Measurements from ENCODE around the gene FBXL7. TPM values are rescaled to one million over a fixed set of nuclear protein-coding genes. Genes with fewer than 3 reads are reported as not detected.

FBXL7 gene
- total RNA-seq (ENCODE audit: low replicate concordance): 12.3 and 14.0 TPM in 2 replicates

GRCh38 chr5:15499528-15500324 lies at the start of gene FBXL7:
FBXL7 (plus strand) TSS chr5:15500180.
- DNase-seq (ENCODE audit: low spot score): peak; percentile 92
- H3F3A ChIP-seq (ENCODE audit: low read depth): peaks cover 14% of the 10 kb centered on the region
- TF ChIP-seq CTCF (IDR thresholded peaks at IDR 0.05): peak; percentile 18
- no peak for TF ChIP-seq EZH2phosphoT487 (IDR thresholded peaks at IDR 0.05)
- peak; percentile 40 for TF ChIP-seq EZH2 (IDR thresholded peaks at IDR 0.05)
- H3K27ac ChIP-seq: no peak within 1 kb of the TSS
- H3K4me3 ChIP-seq: peak within 1 kb of the TSS; percentile 77
- H2AFZ ChIP-seq (replicated peaks): peak within 1 kb of the TSS; percentile 100
- H3K4me2 ChIP-seq: peak within 1 kb of the TSS; percentile 99
- H3K4me3 Mint-ChIP-seq: peak within 1 kb of the TSS; percentile 94
- H3K79me2 ChIP-seq (ENCODE audit: low read depth): peaks cover 41% of the 10 kb centered on the region
- no peaks in the 10 kb centered on the region for H3K9me3 Mint-ChIP-seq
- H3K9ac ChIP-seq: peak within 1 kb of the TSS; percentile 40
- peaks cover 26% of the 10 kb centered on the region for H3K4me1 ChIP-seq
- H3K9me3 ChIP-seq (ENCODE audit: low read depth): no peaks in the 10 kb centered on the region
- H3K27ac Mint-ChIP-seq: peak within 1 kb of the TSS; percentile 90
- H3K27me3 ChIP-seq: peaks cover 7% of the 10 kb centered on the region
- no peaks in the 10 kb centered on the region for H3K36me3 ChIP-seq
- H3K36me3 Mint-ChIP-seq: peaks cover 13% of the 10 kb centered on the region
- peaks cover 34% of the 10 kb centered on the region for H3K4me1 Mint-ChIP-seq
- H4K20me1 ChIP-seq (ENCODE audit: low read depth): peaks cover 19% of the 10 kb centered on the region
- peaks cover 6% of the 10 kb centered on the region for H3K27me3 Mint-ChIP-seq (ENCODE audit: insufficient read depth, low read depth)

GRCh38 chr5:15450473-15450872 lies 49.5 kb upstream of the FBXL7 start:
- H3K27me3 Mint-ChIP-seq (ENCODE audit: insufficient read depth, low read depth): peaks cover 2% of the 10 kb centered on the region
- peaks cover 2% of the 10 kb centered on the region for H3K4me1 Mint-ChIP-seq
- H3K27me3 ChIP-seq: no peaks in the 10 kb centered on the region
- H3K36me3 ChIP-seq: no peaks in the 10 kb centered on the region
- no peak for DNase-seq (ENCODE audit: low spot score)
- no peak overlapping the region for H3K4me3 Mint-ChIP-seq
- no peaks in the 10 kb centered on the region for H3K79me2 ChIP-seq (ENCODE audit: low read depth)
- H3K27ac ChIP-seq: no peak overlapping the region
- H3K36me3 Mint-ChIP-seq: no peaks in the 10 kb centered on the region
- no peak overlapping the region for H3K4me2 ChIP-seq
- no peaks in the 10 kb centered on the region for H3K9me3 ChIP-seq (ENCODE audit: low read depth)
- H3K27ac Mint-ChIP-seq: no peak overlapping the region
- no peak overlapping the region for H2AFZ ChIP-seq (replicated peaks)
- no peak overlapping the region for H3K9ac ChIP-seq
- no peak for TF ChIP-seq CTCF (IDR thresholded peaks at IDR 0.05)
- H3K9me3 Mint-ChIP-seq: peaks cover 4% of the 10 kb centered on the region
- no peaks in the 10 kb centered on the region for H3F3A ChIP-seq (ENCODE audit: low read depth)
- H3K4me1 ChIP-seq: no peaks in the 10 kb centered on the region
- H4K20me1 ChIP-seq (ENCODE audit: low read depth): no peaks in the 10 kb centered on the region
- no peak overlapping the region for H3K4me3 ChIP-seq

GRCh38 chr5:15450949-15451348 lies 49.0 kb upstream of the FBXL7 start:
- Mint-ChIP-seq H3K36me3 (no peaks in the 10 kb centered on the region), H3K4me1 (peaks cover 2% of the 10 kb centered on the region), H3K27me3 (ENCODE audit: insufficient read depth, low read depth) (no peaks in the 10 kb centered on the region), H3K4me3 (no peak overlapping the region), H3K27ac (no peak overlapping the region), H3K9me3 (peaks cover 4% of the 10 kb centered on the region)
- H4K20me1 ChIP-seq (ENCODE audit: low read depth): no peaks in the 10 kb centered on the region
- no peaks in the 10 kb centered on the region for H3K36me3 ChIP-seq
- no peak overlapping the region for H3K27ac ChIP-seq
- no peak overlapping the region for H3K4me3 ChIP-seq
- no peaks in the 10 kb centered on the region for H3K4me1 ChIP-seq
- H3K9ac ChIP-seq: no peak overlapping the region
- no peak for TF ChIP-seq EZH2 (IDR thresholded peaks at IDR 0.05)
- no peak for TF ChIP-seq CTCF (IDR thresholded peaks at IDR 0.05)
- TF ChIP-seq EZH2phosphoT487 (IDR thresholded peaks at IDR 0.05): no peak
- H3K79me2 ChIP-seq (ENCODE audit: low read depth): no peaks in the 10 kb centered on the region
- no peak overlapping the region for H3K4me2 ChIP-seq
- no peaks in the 10 kb centered on the region for H3K27me3 ChIP-seq
- no peaks in the 10 kb centered on the region for H3F3A ChIP-seq (ENCODE audit: low read depth)
- H3K9me3 ChIP-seq (ENCODE audit: low read depth): no peaks in the 10 kb centered on the region
- no peak for DNase-seq (ENCODE audit: low spot score)
- no peak overlapping the region for H2AFZ ChIP-seq (replicated peaks)
